OCI-LY3 (cell line): Measurements from ENCODE around the gene LGALS7B.
"Not testable (repeated sequence)": the region's sequence is repeated elsewhere in the genome, so short reads cannot be mapped to it uniquely, and the experiment has no call there.

Experiments
- H2AFZ ChIP-seq: fragments of 200-600, 300-600 bp; shearing (Covaris generic); 2 replicates; pipeline ENCODE4 v1.6.0; 2014; ENCODE audit warnings: antibody characterized with exemption, low read depth, low read length
- H3K27ac ChIP-seq: fragments of 200-600, 300-600 bp; sonication (generic); 2 replicates; pipeline ENCODE4 v1.5.1; 2014; ENCODE audit warnings: mild to moderate bottlenecking, low read length, moderate library complexity, mixed read lengths
- H3K27me3 ChIP-seq: fragments of 200-600, 300-600 bp; sonication (generic); 2 replicates; pipeline ENCODE4 v1.6.1; 2014; ENCODE audit warnings: low read depth, low read length, mixed read lengths
- H3K36me3 ChIP-seq: fragments of 200-600, 300-600 bp; sonication (generic); replicated peaks from 2 replicates; pipeline ENCODE3; 2014; ENCODE audit warnings: low read depth, low read length, mixed read lengths
- H3K4me1 ChIP-seq: fragments of 300-600, 200-600 bp; sonication (generic); 2 replicates; pipeline ENCODE4 v1.6.1; 2014; ENCODE audit warnings: low read length, mixed read lengths
- H3K4me2 ChIP-seq: fragments of 200-600, 300-600 bp; sonication (generic); 2 replicates; pipeline ENCODE4 v1.6.1; 2014; ENCODE audit warnings: low read length, mixed read lengths
- H3K4me3 ChIP-seq: fragments of 300-600, 200-600 bp; sonication (generic); 2 replicates; pipeline ENCODE4 v1.5.1; 2014; ENCODE audit warnings: antibody characterized with exemption, mild to moderate bottlenecking, low read length, moderate library complexity
- H3K79me2 ChIP-seq: fragments of 300-600, 200-600 bp; shearing (Covaris generic); 2 replicates; pipeline ENCODE4 v1.6.1; 2014; ENCODE audit warnings: mild to moderate bottlenecking, low read length, mixed read lengths
- H3K9ac ChIP-seq: fragments of 300-600, 200-600 bp; shearing (Covaris generic); 2 replicates; pipeline ENCODE4 v1.6.0; 2014; ENCODE audit warnings: mild to moderate bottlenecking, low read length, moderate library complexity
- H3K9me3 ChIP-seq: fragments of 200-600, 300-600 bp; shearing (Covaris generic); 2 replicates; pipeline ENCODE4 v1.6.1; 2014; ENCODE audit warnings: low read length, mixed read lengths; ENCODE audit not compliant: insufficient read depth
- H4K20me1 ChIP-seq: fragments of 200-600, 300-600 bp; sonication (generic); 2 replicates; pipeline ENCODE4 v1.6.1; 2016; ENCODE audit warnings: low read length, mixed read lengths; ENCODE audit not compliant: insufficient read depth
- EZH2phosphoT487 ChIP-seq: fragments of 200-600 bp; shearing (Covaris generic); IDR thresholded peaks from 2 replicates; pipeline ENCODE4 v1.6.1; 2018; ENCODE audit warnings: antibody characterized with exemption, mixed run types, low read depth
- TF ChIP-seq, protein P1 (sequence below): fragments of 200-600, 300-600 bp; sonication (generic); IDR thresholded peaks from 2 replicates; pipeline ENCODE4 v1.5.1; 2014; ENCODE audit warnings: antibody characterized with exemption, low read length, low read depth

Gene LGALS7B

DNA sequence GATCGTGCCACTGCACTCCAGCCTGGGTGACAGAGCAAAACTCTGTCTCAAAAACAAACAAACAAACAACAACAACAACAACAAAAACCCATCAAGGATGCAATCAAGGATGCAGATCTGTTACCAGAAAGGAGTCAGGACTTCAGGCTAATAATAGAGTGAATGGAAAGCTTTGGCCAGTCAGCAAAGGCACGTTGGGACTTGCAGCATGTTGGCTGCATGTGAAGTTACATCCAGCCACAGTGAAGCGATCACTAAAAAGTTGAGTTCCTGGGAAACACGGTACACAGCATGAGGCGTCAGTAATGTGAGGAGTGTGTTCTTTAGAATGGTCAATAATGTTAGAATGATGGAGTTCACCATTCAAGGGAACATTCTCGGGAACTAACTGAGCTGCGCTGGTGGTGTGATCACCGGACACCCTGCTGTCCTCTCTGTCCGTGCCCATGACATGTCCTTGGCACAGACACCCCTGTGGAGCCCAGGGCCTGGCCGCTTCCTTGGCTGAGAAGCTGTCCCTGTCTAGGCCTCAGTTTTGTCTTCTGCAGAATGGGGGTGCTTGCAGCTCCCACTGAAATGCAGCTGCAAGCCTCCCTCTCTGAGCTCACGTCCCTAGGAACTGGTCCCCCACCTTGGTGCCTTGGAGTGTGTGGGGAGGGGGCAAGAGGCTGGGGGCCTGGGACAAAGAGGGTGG lies 2.3 kb upstream of the LGALS7B start:
- TF ChIP-seq, protein P1, sequence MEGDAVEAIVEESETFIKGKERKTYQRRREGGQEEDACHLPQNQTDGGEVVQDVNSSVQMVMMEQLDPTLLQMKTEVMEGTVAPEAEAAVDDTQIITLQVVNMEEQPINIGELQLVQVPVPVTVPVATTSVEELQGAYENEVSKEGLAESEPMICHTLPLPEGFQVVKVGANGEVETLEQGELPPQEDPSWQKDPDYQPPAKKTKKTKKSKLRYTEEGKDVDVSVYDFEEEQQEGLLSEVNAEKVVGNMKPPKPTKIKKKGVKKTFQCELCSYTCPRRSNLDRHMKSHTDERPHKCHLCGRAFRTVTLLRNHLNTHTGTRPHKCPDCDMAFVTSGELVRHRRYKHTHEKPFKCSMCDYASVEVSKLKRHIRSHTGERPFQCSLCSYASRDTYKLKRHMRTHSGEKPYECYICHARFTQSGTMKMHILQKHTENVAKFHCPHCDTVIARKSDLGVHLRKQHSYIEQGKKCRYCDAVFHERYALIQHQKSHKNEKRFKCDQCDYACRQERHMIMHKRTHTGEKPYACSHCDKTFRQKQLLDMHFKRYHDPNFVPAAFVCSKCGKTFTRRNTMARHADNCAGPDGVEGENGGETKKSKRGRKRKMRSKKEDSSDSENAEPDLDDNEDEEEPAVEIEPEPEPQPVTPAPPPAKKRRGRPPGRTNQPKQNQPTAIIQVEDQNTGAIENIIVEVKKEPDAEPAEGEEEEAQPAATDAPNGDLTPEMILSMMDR: no peak
- no peak for TF ChIP-seq EZH2phosphoT487

DNA sequence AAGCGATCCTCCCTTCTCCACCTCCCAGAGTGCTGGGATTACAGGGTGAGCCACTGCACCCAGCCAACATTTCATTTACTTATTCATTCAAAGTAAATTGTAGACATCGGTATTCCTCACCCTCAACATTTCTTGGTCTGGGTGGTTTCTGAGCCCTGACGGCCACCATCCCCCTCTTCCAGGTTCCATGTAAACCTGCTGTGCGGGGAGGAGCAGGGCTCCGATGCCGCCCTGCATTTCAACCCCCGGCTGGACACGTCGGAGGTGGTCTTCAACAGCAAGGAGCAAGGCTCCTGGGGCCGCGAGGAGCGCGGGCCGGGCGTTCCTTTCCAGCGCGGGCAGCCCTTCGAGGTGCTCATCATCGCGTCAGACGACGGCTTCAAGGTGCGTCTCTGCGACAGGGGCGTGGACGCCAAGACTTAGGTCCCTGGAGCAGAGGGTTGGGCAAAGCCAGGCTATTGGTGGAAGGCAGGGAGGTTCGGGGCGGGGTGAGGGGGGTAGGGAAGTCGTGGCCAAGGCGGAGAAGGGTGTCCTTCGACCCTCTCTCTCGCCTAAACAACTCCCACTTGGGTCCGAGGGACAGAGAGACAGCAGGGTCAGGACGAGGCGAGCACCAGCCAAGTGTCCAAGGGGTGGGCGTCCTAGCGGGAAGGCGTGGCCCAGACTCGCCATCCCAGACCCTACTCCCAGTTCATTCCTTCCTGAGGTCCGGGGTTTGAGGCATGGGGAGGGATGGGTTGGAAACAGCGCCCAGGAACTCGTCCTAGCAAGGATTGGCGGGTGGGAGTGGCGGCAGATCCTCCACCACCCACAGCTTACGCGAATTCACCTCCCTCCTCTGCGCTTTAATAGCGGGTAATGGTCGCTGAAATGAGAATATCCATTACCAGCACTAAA lies 1.8 kb downstream of the LGALS7B start:
- not testable (repeated sequence) for H3K9ac ChIP-seq, H3K4me2 ChIP-seq

More for the DNA sequence above, 2.3 kb upstream of the LGALS7B start:
- Histone ChIP-seq H3K4me2 (no peak overlapping the region), H3K9ac (no peak overlapping the region), H3K9me3 (no peaks in the 10 kb centered on the region), H2AFZ (no peak overlapping the region), H3K4me3 (no peak overlapping the region), H3K4me1 (no peaks in the 10 kb centered on the region), H3K27me3 (peaks cover under 1% of the 10 kb centered on the region), H3K36me3 (no peaks in the 10 kb centered on the region), H3K79me2 (no peaks in the 10 kb centered on the region), H4K20me1 (no peaks in the 10 kb centered on the region), H3K27ac (no peak overlapping the region)

DNA sequence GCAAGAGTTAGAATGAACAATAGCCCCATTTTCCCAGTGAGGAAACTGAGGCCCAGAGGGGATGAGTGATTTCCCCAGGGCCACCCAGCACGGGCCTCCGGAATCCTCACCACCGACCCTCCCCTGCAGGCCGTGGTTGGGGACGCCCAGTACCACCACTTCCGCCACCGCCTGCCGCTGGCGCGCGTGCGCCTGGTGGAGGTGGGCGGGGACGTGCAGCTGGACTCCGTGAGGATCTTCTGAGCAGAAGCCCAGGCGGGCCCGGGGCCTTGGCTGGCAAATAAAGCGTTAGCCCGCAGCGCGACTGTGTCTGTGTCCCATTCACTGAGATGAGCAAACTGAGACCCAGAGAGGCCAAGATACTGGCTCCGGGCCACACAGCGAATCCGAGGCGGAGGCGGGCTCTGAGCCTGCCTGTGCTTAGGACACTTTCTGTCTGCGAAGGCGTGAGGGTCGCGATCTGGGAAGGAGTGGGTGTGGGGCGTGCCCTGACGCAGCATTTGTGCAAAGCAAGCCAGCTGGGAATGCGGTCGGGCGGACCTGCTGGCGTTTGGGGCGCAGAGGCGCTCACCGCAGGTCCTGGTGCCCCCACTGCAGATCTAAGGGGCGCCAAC lies 2.6 kb downstream of the LGALS7B start:
- H3K27ac ChIP-seq, H3K36me3 ChIP-seq, H3K4me3 ChIP-seq, H3K9ac ChIP-seq, H3K27me3 ChIP-seq, H3K79me2 ChIP-seq, H2AFZ ChIP-seq, H3K4me1 ChIP-seq, H3K9me3 ChIP-seq, H4K20me1 ChIP-seq, H3K4me2 ChIP-seq: not testable (repeated sequence)

More for the DNA sequence above, 1.8 kb downstream of the LGALS7B start:
- H3K27ac ChIP-seq, H3K36me3 ChIP-seq, H3K4me3 ChIP-seq, H3K9me3 ChIP-seq, H4K20me1 ChIP-seq, H2AFZ ChIP-seq, H3K4me1 ChIP-seq, H3K27me3 ChIP-seq, H3K79me2 ChIP-seq: not testable (repeated sequence)

DNA sequence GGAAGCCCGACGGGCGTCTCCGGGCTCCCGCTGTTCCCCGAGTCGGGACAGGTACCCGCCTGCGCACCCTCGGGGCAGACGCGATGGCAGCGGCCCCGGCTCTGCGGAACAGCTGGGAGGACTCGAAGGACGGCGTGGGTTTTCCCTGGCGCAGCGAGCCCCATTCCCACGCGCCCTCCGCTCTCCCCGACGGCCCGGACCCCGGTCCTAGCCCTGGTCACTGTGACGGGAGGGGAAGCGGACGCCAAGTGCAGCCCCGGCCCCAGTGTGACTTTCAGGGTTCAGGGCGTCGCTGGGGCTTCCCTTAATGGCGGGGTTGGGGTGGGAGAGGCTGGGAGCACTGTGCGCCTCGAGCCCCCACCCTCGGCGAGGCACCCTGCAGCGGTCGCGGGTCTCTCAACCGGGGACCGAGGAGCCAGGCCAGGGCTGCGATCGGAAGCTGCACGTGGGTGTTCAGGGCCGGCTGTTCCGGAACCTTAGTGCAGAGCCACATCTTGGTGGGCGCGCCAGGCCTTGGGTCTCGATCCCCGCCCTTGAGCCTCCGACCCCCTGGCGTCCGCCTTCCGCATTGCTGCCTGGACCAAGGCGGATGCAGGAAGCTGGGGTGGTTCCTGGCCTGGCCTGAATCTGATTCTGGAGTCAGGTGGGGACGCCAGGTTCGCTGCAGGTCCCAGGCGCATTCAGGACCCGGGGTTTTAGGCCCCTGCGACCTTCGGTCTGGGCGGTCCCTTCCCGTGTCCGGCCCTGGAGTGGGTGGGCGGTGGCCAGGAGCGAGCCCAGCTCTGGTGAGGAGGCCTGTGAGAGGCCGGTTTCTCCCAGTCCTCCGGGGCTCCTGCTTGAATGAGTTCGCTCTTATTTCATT lies 3.5 kb downstream of the LGALS7B start:
- no peaks in the 10 kb centered on the region for H3K27me3 ChIP-seq
- no peak overlapping the region for H3K4me2 ChIP-seq
- no peaks in the 10 kb centered on the region for H3K79me2 ChIP-seq
- no peak overlapping the region for H3K27ac ChIP-seq
- H2AFZ ChIP-seq: no peak overlapping the region
- H3K4me3 ChIP-seq: no peak overlapping the region
- H3K9ac ChIP-seq: no peak overlapping the region
- H4K20me1 ChIP-seq: no peaks in the 10 kb centered on the region
- H3K4me1 ChIP-seq: no peaks in the 10 kb centered on the region
- TF ChIP-seq, protein P1: no peak
- H3K36me3 ChIP-seq: no peaks in the 10 kb centered on the region
- no peaks in the 10 kb centered on the region for H3K9me3 ChIP-seq
